Muscle layer of duodenum (tissue), 2 donors: Measurements from ENCODE around the gene OR8G1.
"Not testable (repeated sequence)": the region's sequence is repeated elsewhere in the genome, so short reads cannot be mapped to it uniquely, and the experiment has no call there.

Experiments
- H3K27ac ChIP-seq: one replicate; pipeline ENCODE4 v1.7.0; 2013; ENCODE audit warnings: mild to moderate bottlenecking, low read length
- H3K27me3 ChIP-seq: one replicate; pipeline ENCODE4 v1.7.0; 2013; ENCODE audit warnings: low read depth, mild to moderate bottlenecking, control low read depth, low read length
- H3K36me3 ChIP-seq, 2 donors: one replicate each; pipeline ENCODE4 v1.7.0; 2013; ENCODE audit warnings: low read length in 2 of 2, control low read depth in 1 of 2, mild to moderate bottlenecking in 1 of 2; ENCODE audit not compliant: insufficient read depth in 2 of 2, control insufficient read depth in 1 of 2
- H3K4me1 ChIP-seq, 2 donors: one replicate each; pipeline ENCODE4 v1.7.0; 2013; ENCODE audit warnings: low read length in 2 of 2, mild to moderate bottlenecking in 2 of 2, control low read depth in 1 of 2, moderate library complexity in 1 of 2; ENCODE audit not compliant: insufficient read depth in 2 of 2, control insufficient read depth in 1 of 2
- H3K4me3 ChIP-seq, 2 donors: one replicate each; pipeline ENCODE4 v1.7.0; 2013; ENCODE audit warnings: low read length in 2 of 2, low read depth in 1 of 2, mild to moderate bottlenecking in 1 of 2
- H3K9me3 ChIP-seq, 2 donors: one replicate each; pipeline ENCODE4 v1.7.0; 2013; ENCODE audit warnings: low read length in 2 of 2, control low read depth in 1 of 2, mild to moderate bottlenecking in 1 of 2; ENCODE audit not compliant: control insufficient read depth in 1 of 2
- donor health status: healthy.

OR8G1 gene

DNA sequence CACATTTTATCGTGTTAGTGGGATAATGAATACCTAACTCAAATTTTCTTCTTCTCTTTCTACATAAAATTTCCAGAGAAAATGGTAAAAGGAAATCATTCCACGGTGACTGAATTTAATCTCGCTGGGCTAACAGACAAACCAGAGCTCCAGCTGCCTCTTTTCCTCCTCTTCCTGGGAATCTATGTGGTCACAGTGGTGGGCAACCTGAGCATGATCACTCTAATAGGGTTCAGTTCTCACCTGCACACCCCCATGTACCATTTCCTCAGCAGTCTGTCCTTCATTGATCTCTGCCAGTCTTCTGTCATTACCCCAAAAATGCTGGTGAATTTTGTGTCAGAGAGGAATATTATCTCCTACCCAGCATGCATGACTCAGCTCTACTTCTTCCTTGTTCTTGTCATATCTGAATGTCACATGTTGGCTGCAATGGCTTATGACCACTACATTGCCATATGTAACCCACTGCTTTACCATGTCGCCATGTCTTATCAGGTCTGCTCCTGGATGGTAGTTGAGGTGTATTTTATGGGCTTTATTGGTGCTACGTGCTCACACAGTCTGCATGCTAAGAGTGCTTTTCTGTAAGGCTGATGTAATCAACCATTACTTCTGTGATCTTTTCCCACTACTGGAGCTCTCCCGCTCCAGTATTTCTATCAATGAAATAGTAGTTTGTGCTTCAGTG lies 33.6 kb upstream of the OR8G1 start:
- H3K27ac ChIP-seq: no peak overlapping the region
- no peaks in the 10 kb centered on the region for H3K36me3 ChIP-seq
- no peak overlapping the region for H3K4me3 ChIP-seq
- H3K4me1 ChIP-seq: no peaks in the 10 kb centered on the region
- no peaks in the 10 kb centered on the region for H3K9me3 ChIP-seq
- no peaks in the 10 kb centered on the region for H3K27me3 ChIP-seq

DNA sequence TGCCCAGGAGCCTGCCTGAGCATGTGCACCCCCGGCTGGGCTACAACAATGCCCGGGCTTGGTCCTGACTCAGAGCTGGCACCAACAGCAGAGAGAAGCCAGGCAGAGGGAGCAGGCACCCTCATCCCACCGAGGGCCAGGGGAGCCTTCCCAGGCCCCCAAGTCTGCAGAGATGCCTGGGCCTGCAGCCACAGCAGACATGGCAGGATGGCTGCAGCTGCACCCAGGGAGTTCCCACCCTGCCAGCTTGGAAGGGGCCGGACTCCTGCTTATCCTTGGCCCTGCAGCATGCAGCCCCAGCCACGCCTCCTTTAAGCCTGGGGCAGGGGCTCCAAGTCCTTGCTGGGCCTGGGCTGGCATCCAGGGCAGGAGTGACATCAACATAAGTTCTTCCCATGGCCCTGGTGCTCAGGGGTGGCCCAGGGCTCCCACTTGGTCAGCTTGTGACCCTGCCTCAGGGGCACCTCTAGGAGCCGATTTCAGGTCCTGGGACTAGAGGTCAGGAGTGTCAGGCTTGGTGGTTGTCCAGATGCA lies 31.0 kb upstream of the OR8G1 start:
- Histone ChIP-seq H3K27me3 (no peaks in the 10 kb centered on the region), H3K4me3 (no peak overlapping the region), H3K9me3 (no peaks in the 10 kb centered on the region), H3K27ac (no peak overlapping the region), H3K36me3 (no peaks in the 10 kb centered on the region), H3K4me1 (no peaks in the 10 kb centered on the region)

DNA sequence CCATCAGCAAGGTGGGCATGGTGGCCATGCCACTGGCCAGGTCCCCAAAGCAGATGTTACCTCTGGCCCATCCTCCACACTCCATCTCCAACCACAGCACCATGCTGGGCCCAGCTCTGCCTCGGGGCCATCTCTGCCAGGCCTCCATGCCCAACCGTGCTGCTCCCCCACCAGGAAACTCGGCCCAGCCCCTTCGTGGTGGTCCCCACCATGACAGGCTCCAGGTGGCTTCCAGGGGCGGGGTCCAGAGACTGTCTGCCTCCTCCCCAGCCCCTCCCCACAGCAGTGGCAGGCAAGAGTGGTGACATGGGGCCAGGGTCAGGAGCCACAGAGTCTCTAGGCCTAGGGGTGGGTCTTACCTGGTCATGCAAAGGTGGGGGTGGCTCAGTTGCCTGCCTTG lies 30.5 kb upstream of the OR8G1 start:
- Histone ChIP-seq H3K27ac (no peak overlapping the region), H3K27me3 (no peaks in the 10 kb centered on the region), H3K9me3 (no peaks in the 10 kb centered on the region), H3K4me3 (no peak overlapping the region), H3K4me1 (no peaks in the 10 kb centered on the region), H3K36me3 (no peaks in the 10 kb centered on the region)

DNA sequence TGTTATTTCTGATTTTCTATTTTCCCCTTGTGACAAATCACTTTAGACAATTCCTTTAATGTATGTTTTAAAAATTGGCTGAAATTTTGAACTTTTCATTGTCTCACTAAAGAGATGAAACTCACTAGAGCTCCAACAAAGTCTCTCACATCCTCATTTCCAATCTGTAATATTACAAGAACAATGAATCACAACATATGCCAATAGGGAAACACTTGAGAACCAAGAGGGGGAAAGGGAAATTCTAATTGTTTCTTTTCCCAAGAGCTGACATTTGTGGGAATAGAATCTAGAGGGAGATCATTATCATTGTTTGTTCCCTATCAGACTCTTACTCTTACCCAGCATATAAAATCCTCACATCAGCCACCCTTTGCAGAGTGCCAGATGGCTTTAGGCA lies 29.6 kb upstream of the OR8G1 start:
- Histone ChIP-seq H3K27me3 (no peaks in the 10 kb centered on the region), H3K27ac (no peak overlapping the region), H3K9me3 (no peaks in the 10 kb centered on the region), H3K4me3 (no peak overlapping the region), H3K4me1 (no peaks in the 10 kb centered on the region), H3K36me3 (no peaks in the 10 kb centered on the region)

DNA sequence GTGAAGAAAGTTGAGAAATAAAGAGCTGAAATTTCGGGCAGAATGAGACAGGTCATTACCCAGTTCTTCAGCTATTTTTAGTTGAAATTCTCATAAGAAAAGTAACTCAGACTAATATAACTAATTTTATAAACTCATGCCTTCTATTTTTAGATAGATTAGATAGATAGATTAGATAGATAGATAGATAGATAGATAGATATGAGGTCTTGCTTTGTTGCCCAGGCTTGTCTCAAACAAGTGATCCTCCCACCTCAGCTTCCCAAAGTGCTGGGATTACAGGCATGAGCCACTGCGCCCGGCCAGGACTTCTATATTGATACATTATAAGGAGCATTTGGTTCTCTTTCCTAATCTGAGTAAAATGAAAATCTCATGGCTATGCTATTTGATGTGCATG lies 26.9 kb upstream of the OR8G1 start:
- Histone ChIP-seq H3K27me3 (no peaks in the 10 kb centered on the region), H3K36me3 (no peaks in the 10 kb centered on the region), H3K27ac (no peak overlapping the region), H3K4me3 (no peak overlapping the region), H3K9me3 (no peaks in the 10 kb centered on the region), H3K4me1 (no peaks in the 10 kb centered on the region)

GRCh38 chr11:124219126-124219525 lies 21.8 kb upstream of the OR8G1 start:
- no peak overlapping the region for H3K4me3 ChIP-seq
- no peaks in the 10 kb centered on the region for H3K4me1 ChIP-seq
- H3K9me3 ChIP-seq: no peaks in the 10 kb centered on the region
- H3K36me3 ChIP-seq: no peaks in the 10 kb centered on the region
- H3K27me3 ChIP-seq: no peaks in the 10 kb centered on the region
- no peak overlapping the region for H3K27ac ChIP-seq

DNA sequence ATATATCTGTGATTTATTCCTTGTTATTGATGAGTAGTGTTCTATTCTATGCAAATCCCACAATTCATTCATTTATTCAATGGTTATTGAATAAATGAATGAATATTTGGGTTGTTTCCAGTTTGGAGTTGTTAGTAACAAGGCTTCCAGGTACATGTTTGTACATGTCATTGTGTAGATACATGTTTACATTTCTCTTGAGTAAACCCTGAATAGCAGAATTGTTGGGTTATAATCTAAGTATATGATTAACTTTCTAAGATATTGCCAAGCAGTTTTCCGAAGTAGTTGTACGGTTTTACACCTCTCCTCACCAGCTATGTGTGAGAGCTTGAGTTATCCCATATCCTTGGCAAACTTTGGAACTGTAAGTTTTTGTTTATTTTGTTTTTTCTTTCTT lies 18.5 kb upstream of the OR8G1 start:
- H3K4me3 ChIP-seq: no peak overlapping the region
- H3K27ac ChIP-seq: no peak overlapping the region
- H3K36me3 ChIP-seq: no peaks in the 10 kb centered on the region
- no peaks in the 10 kb centered on the region for H3K9me3 ChIP-seq
- no peaks in the 10 kb centered on the region for H3K4me1 ChIP-seq
- H3K27me3 ChIP-seq: no peaks in the 10 kb centered on the region

DNA sequence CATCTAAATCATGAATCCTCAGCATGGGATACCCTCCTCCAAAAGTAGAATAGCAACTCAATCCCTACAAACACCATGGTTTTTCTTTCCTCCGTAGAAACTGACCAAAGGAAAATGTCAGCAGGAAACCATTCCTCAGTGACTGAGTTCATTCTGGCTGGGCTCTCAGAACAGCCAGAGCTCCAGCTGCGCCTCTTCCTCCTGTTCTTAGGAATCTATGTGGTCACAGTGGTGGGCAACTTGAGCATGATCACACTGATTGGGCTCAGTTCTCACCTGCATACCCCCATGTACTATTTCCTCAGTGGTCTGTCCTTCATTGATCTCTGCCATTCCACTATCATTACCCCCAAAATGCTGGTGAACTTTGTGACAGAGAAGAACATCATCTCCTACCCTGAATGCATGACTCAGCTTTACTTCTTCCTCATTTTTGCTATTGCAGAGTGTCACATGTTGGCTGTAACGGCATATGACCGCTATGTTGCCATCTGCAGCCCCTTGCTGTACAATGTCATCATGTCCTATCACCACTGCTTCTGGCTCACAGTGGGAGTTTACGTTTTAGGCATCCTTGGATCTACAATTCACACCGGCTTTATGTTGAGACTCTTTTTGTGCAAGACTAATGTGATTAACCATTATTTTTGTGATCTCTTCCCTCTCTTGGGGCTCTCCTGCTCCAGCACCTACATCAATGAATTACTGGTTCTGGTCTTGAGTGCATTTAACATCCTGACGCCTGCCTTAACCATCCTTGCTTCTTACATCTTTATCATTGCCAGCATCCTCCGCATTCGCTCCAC lies 16.1 kb upstream of the OR8G1 start:
- H3K27ac ChIP-seq, H3K4me3 ChIP-seq, H3K9me3 ChIP-seq, H3K36me3 ChIP-seq, H3K27me3 ChIP-seq, H3K4me1 ChIP-seq: not testable (repeated sequence)

- Histone ChIP-seq H3K27ac (no peak overlapping the region), H3K4me3 (no peak overlapping the region)
Observed at GRCh38 chr11:124225471-124225870, 15.4 kb upstream of the OR8G1 start.

DNA sequence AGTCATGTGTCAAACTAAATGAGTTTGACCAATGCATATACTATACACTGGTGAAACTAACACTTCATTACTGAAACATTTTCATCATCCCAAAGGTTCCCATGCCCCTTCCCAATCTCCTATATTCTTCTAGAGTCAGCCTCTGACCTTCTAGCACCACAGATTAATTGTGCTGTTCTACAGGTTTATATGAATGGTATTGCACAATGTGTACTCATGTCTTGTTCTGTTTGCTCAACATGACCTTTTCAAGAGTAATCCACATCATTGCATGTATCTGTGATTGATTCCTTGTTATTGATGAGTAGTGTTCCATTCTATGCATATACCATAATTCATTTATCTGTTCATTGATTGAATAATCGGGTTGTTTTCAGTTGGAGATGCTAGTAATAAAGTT lies 7.5 kb upstream of the OR8G1 start:
- H3K4me3 ChIP-seq: no peak overlapping the region
- no peak overlapping the region for H3K27ac ChIP-seq
- no peaks in the 10 kb centered on the region for H3K27me3 ChIP-seq
- H3K4me1 ChIP-seq: no peaks in the 10 kb centered on the region
- no peaks in the 10 kb centered on the region for H3K9me3 ChIP-seq
- H3K36me3 ChIP-seq: no peaks in the 10 kb centered on the region

More at GRCh38 chr11:124225471-124225870, 15.4 kb upstream of the OR8G1 start:
- Histone ChIP-seq H3K9me3 (no peaks in the 10 kb centered on the region), H3K36me3 (no peaks in the 10 kb centered on the region), H3K4me1 (no peaks in the 10 kb centered on the region), H3K27me3 (no peaks in the 10 kb centered on the region)

DNA sequence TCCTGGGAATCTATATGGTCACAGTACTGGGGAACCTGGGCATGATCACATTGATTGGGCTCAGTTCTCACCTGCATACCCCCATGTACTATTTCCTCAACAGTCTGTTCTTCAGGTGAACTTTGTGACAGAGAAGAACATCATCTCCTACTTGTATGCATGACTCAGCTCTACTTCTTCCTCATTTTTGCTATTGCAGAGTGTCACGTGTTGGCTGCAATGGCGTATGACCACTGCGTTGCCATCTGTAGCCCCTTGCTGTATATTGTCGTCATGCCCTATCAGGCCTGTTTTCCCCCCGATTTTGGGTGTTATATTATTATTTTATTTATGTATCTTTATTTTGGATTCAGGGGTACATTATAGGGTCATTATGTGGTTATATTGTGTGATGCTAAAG lies 2.4 kb upstream of the OR8G1 start:
- no peaks in the 10 kb centered on the region for H3K27me3 ChIP-seq
- no peaks in the 10 kb centered on the region for H3K4me1 ChIP-seq
- no peaks in the 10 kb centered on the region for H3K9me3 ChIP-seq
- H3K4me3 ChIP-seq: no peak overlapping the region
- no peaks in the 10 kb centered on the region for H3K36me3 ChIP-seq
- H3K27ac ChIP-seq: no peak overlapping the region
